H9 (cell line): ENCODE data around the gene ARF1. TPM values are rescaled to one million over a fixed set of nuclear protein-coding genes. Genes with fewer than 3 reads are reported as not detected.

Source experiments
- DNase-seq: peaks from one replicate; pipeline ENCODE4 v3.0.0-alpha.2; 2017
- H2AFZ ChIP-seq: one replicate; pipeline ENCODE4 v1.6.1; 2013; ENCODE audit warnings: mild to moderate bottlenecking, low read length, control low read depth, moderate library complexity
- H2AK5ac ChIP-seq: 2 replicates; pipeline ENCODE4 v1.6.1; 2013; ENCODE audit warnings: low read length, control low read depth, mixed read lengths; ENCODE audit not compliant: insufficient read length
- H2BK120ac ChIP-seq: one replicate; pipeline ENCODE4 v1.6.1; 2013; ENCODE audit warnings: low read depth, mild to moderate bottlenecking, low read length, control low read depth, inconsistent platforms; ENCODE audit not compliant: poor library complexity, severe bottlenecking
- H2BK12ac ChIP-seq: 2 replicates; pipeline ENCODE4 v1.6.1; 2013; ENCODE audit warnings: low read length, control low read depth, mixed read lengths, low read depth; ENCODE audit not compliant: insufficient read length
- H2BK15ac ChIP-seq: 2 replicates; pipeline ENCODE4 v1.6.1; 2013; ENCODE audit warnings: low read depth, low read length, control low read depth
- H2BK20ac ChIP-seq: one replicate; pipeline ENCODE4 v1.6.1; 2013; ENCODE audit warnings: low read depth, mild to moderate bottlenecking, low read length, control low read depth, inconsistent platforms; ENCODE audit not compliant: poor library complexity, severe bottlenecking
- H2BK5ac ChIP-seq: 2 replicates; pipeline ENCODE4 v1.6.1; 2013; ENCODE audit warnings: low read length, control low read depth, mixed read lengths; ENCODE audit not compliant: insufficient read length
- H3K14ac ChIP-seq: 2 replicates; pipeline ENCODE4 v1.6.1; 2013; ENCODE audit warnings: low read length, control low read depth; ENCODE audit not compliant: insufficient read depth
- H3K18ac ChIP-seq: 2 replicates; pipeline ENCODE4 v1.6.1; 2013; ENCODE audit warnings: low read depth, mild to moderate bottlenecking, mixed read lengths, low read length, control low read depth; ENCODE audit not compliant: insufficient read length
- H3K23ac ChIP-seq: 2 replicates; pipeline ENCODE4 v1.6.1; 2013; ENCODE audit warnings: low read length, control low read depth, mixed read lengths, low read depth; ENCODE audit not compliant: insufficient read length
- H3K23me2 ChIP-seq: 2 replicates; pipeline ENCODE4 v1.6.1; 2013; ENCODE audit warnings: low read depth, mild to moderate bottlenecking, mixed read lengths, low read length, control low read depth; ENCODE audit not compliant: insufficient read length, poor library complexity, severe bottlenecking
- H3K27ac ChIP-seq: 2 replicates; pipeline ENCODE4 v1.5.1; 2013; ENCODE audit warnings: low read length, control low read depth, mixed read lengths, low read depth; ENCODE audit not compliant: insufficient read length
- H3K27me3 ChIP-seq: 2 replicates; pipeline ENCODE4 v1.6.1; 2013; ENCODE audit warnings: low read length, control low read depth, inconsistent platforms; ENCODE audit not compliant: insufficient read depth
- H3K4ac ChIP-seq: 2 replicates; pipeline ENCODE4 v1.6.1; 2013; ENCODE audit warnings: low read depth, mild to moderate bottlenecking, control low read depth, inconsistent platforms, low read length, moderate library complexity
- H3K4me1 ChIP-seq: 2 replicates; pipeline ENCODE4 v1.6.1; 2013; ENCODE audit warnings: low read length, control low read depth, inconsistent platforms; ENCODE audit not compliant: insufficient read depth
- H3K4me2 ChIP-seq: 2 replicates; pipeline ENCODE4 v1.6.1; 2013; ENCODE audit warnings: low read length, control low read depth, mixed read lengths; ENCODE audit not compliant: insufficient read length, insufficient read depth
- H3K56ac ChIP-seq: 2 replicates; pipeline ENCODE4 v1.6.1; 2013; ENCODE audit warnings: low read depth, mild to moderate bottlenecking, mixed read lengths, low read length, control low read depth; ENCODE audit not compliant: insufficient read length
- H3K79me1 ChIP-seq: 2 replicates; pipeline ENCODE4 v1.6.1; 2013; ENCODE audit warnings: low read depth, mild to moderate bottlenecking, moderate library complexity, low read length, control low read depth, inconsistent platforms; ENCODE audit not compliant: insufficient read depth, poor library complexity, severe bottlenecking
- H3K79me2 ChIP-seq: 2 replicates; pipeline ENCODE4 v1.6.1; 2013; ENCODE audit warnings: low read length, control low read depth, inconsistent platforms; ENCODE audit not compliant: insufficient read depth
- H3K9ac ChIP-seq: 2 replicates; pipeline ENCODE4 v1.6.1; 2013; ENCODE audit warnings: low read length, control low read depth, mixed read lengths; ENCODE audit not compliant: insufficient read length; ENCODE audit errors: extremely low read depth
- H3K9me3 ChIP-seq: one replicate; pipeline ENCODE4 v1.6.1; 2013; ENCODE audit warnings: low read depth, low read length, inconsistent platforms; ENCODE audit not compliant: control insufficient read depth
- H3T11ph ChIP-seq: one replicate; pipeline ENCODE4 v1.6.1; 2013; ENCODE audit warnings: mild to moderate bottlenecking, low read length, control low read depth, inconsistent platforms
- H4K20me1 ChIP-seq: one replicate; pipeline ENCODE4 v1.6.1; 2013; ENCODE audit not compliant: control insufficient read depth, insufficient read length, insufficient read depth
- H4K5ac ChIP-seq: 2 replicates; pipeline ENCODE4 v1.6.1; 2013; ENCODE audit warnings: low read depth, mild to moderate bottlenecking, mixed read lengths, low read length, control low read depth; ENCODE audit not compliant: insufficient read length
- H4K8ac ChIP-seq: replicated peaks from 2 replicates; pipeline ENCODE4 v1.6.1; 2013; ENCODE audit warnings: low read length, control low read depth, mixed read lengths, low read depth; ENCODE audit not compliant: insufficient read length
- H4K91ac ChIP-seq: 2 replicates; pipeline ENCODE4 v1.6.1; 2013; ENCODE audit warnings: low read depth, mild to moderate bottlenecking, moderate library complexity, mixed read lengths, low read length, control low read depth; ENCODE audit not compliant: insufficient read length
- H3K27ac Mint-ChIP-seq, 3 experiments: 2 replicates in 2 of 3; 3 replicates in 1 of 3; pipeline ENCODE4 v1.8.0; 2020 to 2021; ENCODE audit warnings: mixed read lengths in 3 of 3, mild to moderate bottlenecking in 1 of 3, moderate library complexity in 1 of 3
- H3K27me3 Mint-ChIP-seq: 2 replicates; pipeline ENCODE4 v1.8.0; 2021; ENCODE audit warnings: low read depth, mild to moderate bottlenecking, moderate library complexity, mixed read lengths
- H3K36me3 Mint-ChIP-seq, 3 experiments: 2 replicates in 2 of 3; 3 replicates in 1 of 3; pipeline ENCODE4 v1.8.0; 2020 to 2021; ENCODE audit warnings: low read depth in 3 of 3, mixed read lengths in 3 of 3; ENCODE audit not compliant: insufficient read depth in 1 of 3
- H3K4me1 Mint-ChIP-seq, 2 experiments: 2 replicates each; pipeline ENCODE4 v1.8.0; 2020; ENCODE audit warnings: mixed read lengths in 2 of 2
- H3K4me3 Mint-ChIP-seq, 2 experiments: 2 replicates in 1 of 2; 3 replicates in 1 of 2; pipeline ENCODE4 v1.8.0; 2020 to 2021; ENCODE audit warnings: mild to moderate bottlenecking in 2 of 2, mixed read lengths in 2 of 2, moderate library complexity in 1 of 2
- H3K9me3 Mint-ChIP-seq, 2 experiments: 2 replicates in 1 of 2; 3 replicates in 1 of 2; pipeline ENCODE4 v1.8.0; 2020; ENCODE audit warnings: mild to moderate bottlenecking in 2 of 2, mixed read lengths in 2 of 2, moderate library complexity in 1 of 2
- WGBS: extraction: QIAGEN DNeasy Blood & Tissue Kit; methylation state at CpG from one replicate; pipeline ENCODE4 v1.1.7; 2013; ENCODE audit warnings: missing lambda C conversion rate, low lambda C conversion rate, mixed read lengths; ENCODE audit not compliant: insufficient read length; ENCODE audit errors: extremely low coverage; 5-methylcytosine and 5-hydroxymethylcytosine counted together
- total RNA-seq: library from RNA; stranded (reverse); gene quantifications from 2 replicates; pipeline ENCODE4 v1.2.1, GENCODE V29; 2021
- TF ChIP-seq, protein P1 (sequence below): fragments of 200-600 bp; sonication (generic); conservative IDR thresholded peaks from 3 replicates; pipeline ENCODE4 v1.8.0; 2021; ENCODE audit warnings: antibody characterized with exemption, mild to moderate bottlenecking

ARF1 gene
- total RNA-seq, 1 experiment from 2014 or later, result 258 TPM

DNA sequence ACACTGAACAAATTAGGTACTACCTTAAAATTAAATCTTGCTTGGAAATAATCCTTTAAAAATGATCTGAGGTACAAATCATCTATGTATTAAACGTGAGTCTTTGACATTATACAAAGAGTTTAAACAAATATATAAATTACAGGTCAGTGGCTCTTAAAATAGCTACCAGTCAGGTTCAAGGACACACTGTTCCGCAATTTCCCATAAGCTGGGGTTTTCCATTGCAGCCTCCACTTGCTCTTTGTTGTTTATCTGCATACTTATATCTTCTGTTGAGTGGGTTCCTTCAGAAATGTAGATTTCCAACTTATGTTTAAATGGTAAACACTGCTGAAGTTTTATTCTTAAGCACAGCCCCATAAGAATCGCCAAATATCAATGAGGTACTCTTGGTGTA, 32.3 kb downstream of the ARF1 start:
- no peak overlapping the region for H2BK5ac ChIP-seq
- Mint-ChIP-seq H3K36me3 (peaks cover 7 to 9% (median 7%) of the 10 kb centered on the region in 3 experiments; a peak in 6 of 7 replicates), H3K4me1 (peaks cover 5% of the 10 kb centered on the region in 2 experiments), H3K4me3 (no peak overlapping the region), H3K27ac (no peak overlapping the region), H3K27me3 (peaks cover 15% of the 10 kb centered on the region), H3K9me3 (peaks cover 30 to 35% of the 10 kb centered on the region in 2 experiments)
- H4K5ac ChIP-seq, result no peak overlapping the region
- H2AK5ac ChIP-seq, result no peak overlapping the region
- no peak overlapping the region for H3K23ac ChIP-seq
- no peak overlapping the region for H2BK15ac ChIP-seq
- H3K4me1 ChIP-seq, result no peaks in the 10 kb centered on the region
- no peak overlapping the region for H3K18ac ChIP-seq
- no peak overlapping the region for H2BK20ac ChIP-seq
- H3K4ac ChIP-seq, result no peak overlapping the region
- H3K56ac ChIP-seq, result no peak overlapping the region
- H4K20me1 ChIP-seq, result no peaks in the 10 kb centered on the region
- no peak overlapping the region for H3K14ac ChIP-seq
- H3K27ac ChIP-seq, result no peak overlapping the region
- H3T11ph ChIP-seq, result no peak overlapping the region
- TF ChIP-seq, protein P1, sequence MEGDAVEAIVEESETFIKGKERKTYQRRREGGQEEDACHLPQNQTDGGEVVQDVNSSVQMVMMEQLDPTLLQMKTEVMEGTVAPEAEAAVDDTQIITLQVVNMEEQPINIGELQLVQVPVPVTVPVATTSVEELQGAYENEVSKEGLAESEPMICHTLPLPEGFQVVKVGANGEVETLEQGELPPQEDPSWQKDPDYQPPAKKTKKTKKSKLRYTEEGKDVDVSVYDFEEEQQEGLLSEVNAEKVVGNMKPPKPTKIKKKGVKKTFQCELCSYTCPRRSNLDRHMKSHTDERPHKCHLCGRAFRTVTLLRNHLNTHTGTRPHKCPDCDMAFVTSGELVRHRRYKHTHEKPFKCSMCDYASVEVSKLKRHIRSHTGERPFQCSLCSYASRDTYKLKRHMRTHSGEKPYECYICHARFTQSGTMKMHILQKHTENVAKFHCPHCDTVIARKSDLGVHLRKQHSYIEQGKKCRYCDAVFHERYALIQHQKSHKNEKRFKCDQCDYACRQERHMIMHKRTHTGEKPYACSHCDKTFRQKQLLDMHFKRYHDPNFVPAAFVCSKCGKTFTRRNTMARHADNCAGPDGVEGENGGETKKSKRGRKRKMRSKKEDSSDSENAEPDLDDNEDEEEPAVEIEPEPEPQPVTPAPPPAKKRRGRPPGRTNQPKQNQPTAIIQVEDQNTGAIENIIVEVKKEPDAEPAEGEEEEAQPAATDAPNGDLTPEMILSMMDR, result no peak
- H3K9me3 ChIP-seq, result no peaks in the 10 kb centered on the region
- H3K23me2 ChIP-seq, result peaks cover under 1% of the 10 kb centered on the region
- H3K9ac ChIP-seq, result no peak overlapping the region
- no CpG with 5 or more reads among the region's 3 CpGs for WGBS
- H4K91ac ChIP-seq, result no peak overlapping the region
- no peak overlapping the region for H2AFZ ChIP-seq
- H3K27me3 ChIP-seq, result no peaks in the 10 kb centered on the region
- H3K79me1 ChIP-seq, result no peaks in the 10 kb centered on the region
- H3K4me2 ChIP-seq, result no peak overlapping the region
- no peak overlapping the region for H2BK12ac ChIP-seq
- H3K79me2 ChIP-seq, result no peaks in the 10 kb centered on the region
- no peak overlapping the region for H4K8ac ChIP-seq
- no peak for DNase-seq
- H2BK120ac ChIP-seq, result no peak overlapping the region
